CD4-positive, alpha-beta memory T cell (primary cell): ENCODE results near the gene OR2J3. TPM values are rescaled to one million over a fixed set of nuclear protein-coding genes. Genes with fewer than 3 reads are reported as not detected.

ENCODE experiments used
- CTCF ChIA-PET: fragments of 350-600 bp; sonication (Branson Sonifier 250); formaldehyde crosslinking; loops from one replicate; lab custom pipeline; 2021; ENCODE audit warnings: inconsistent platforms; ENCODE audit not compliant: partially characterized antibody; lab: Charles Lee
- POLR2A ChIA-PET: fragments of 350-600 bp; sonication (Branson Sonifier 250); formaldehyde crosslinking; loops from one replicate; lab custom pipeline; 2021; ENCODE audit not compliant: partially characterized antibody; lab: Charles Lee
- DNase-seq, 5 donors: peaks; one replicate each; pipeline versions ENCODE4 v3.0.0 to v3.0.0-alpha.2; 2020 to 2022; ENCODE audit warnings: mixed read lengths in 1 of 5
- H3K27ac ChIP-seq: one replicate; pipeline ENCODE4 v1.7.0; 2013; ENCODE audit warnings: low read depth, low read length
- H3K27me3 ChIP-seq: 2 replicates; pipeline ENCODE4 v1.7.0; 2013; ENCODE audit warnings: mild to moderate bottlenecking, low read length, moderate library complexity; ENCODE audit not compliant: insufficient read depth
- H3K36me3 ChIP-seq: 2 replicates; pipeline ENCODE4 v1.7.0; 2013; ENCODE audit warnings: mild to moderate bottlenecking, low read length, moderate library complexity; ENCODE audit not compliant: insufficient read depth
- H3K4me1 ChIP-seq: 2 replicates; pipeline ENCODE4 v1.7.0; 2013; ENCODE audit warnings: mild to moderate bottlenecking, low read length, moderate library complexity; ENCODE audit not compliant: insufficient read depth
- H3K4me3 ChIP-seq, 2 donors: one replicate each; pipeline ENCODE4 v1.7.0; 2013; ENCODE audit warnings: low read length in 2 of 2, mild to moderate bottlenecking in 1 of 2
- H3K9me3 ChIP-seq, 2 donors: one replicate each; pipeline ENCODE4 v1.7.0; 2013; ENCODE audit warnings: low read length in 2 of 2, control low read depth in 1 of 2; ENCODE audit not compliant: control insufficient read depth in 1 of 2
- H3K27ac Mint-ChIP-seq, 7 donors: one replicate each; pipeline ENCODE4 v1.8.0; 2020 to 2021; ENCODE audit warnings: mixed read lengths in 7 of 7, mild to moderate bottlenecking in 6 of 7, inconsistent platforms in 3 of 7, moderate library complexity in 3 of 7
- H3K27me3 Mint-ChIP-seq, 2 donors: one replicate each; pipeline ENCODE4 v1.8.0; 2020 to 2021; ENCODE audit warnings: mixed read lengths in 2 of 2
- H3K36me3 Mint-ChIP-seq, 2 donors: one replicate each; pipeline ENCODE4 v1.8.0; 2020 to 2021; ENCODE audit warnings: mixed read lengths in 2 of 2, inconsistent platforms in 1 of 2, mild to moderate bottlenecking in 1 of 2
- H3K4me1 Mint-ChIP-seq, 4 donors: one replicate each; pipeline ENCODE4 v1.8.0; 2020 to 2021; ENCODE audit warnings: mixed read lengths in 4 of 4, mild to moderate bottlenecking in 1 of 4
- H3K4me3 Mint-ChIP-seq, 8 donors: one replicate each; pipeline ENCODE4 v1.8.0; 2020 to 2021; ENCODE audit warnings: mixed read lengths in 8 of 8, mild to moderate bottlenecking in 7 of 8, moderate library complexity in 6 of 8, inconsistent platforms in 3 of 8
- H3K9me3 Mint-ChIP-seq, 8 donors: one replicate each; pipeline ENCODE4 v1.8.0; 2020 to 2021; ENCODE audit warnings: mixed read lengths in 8 of 8, mild to moderate bottlenecking in 5 of 8, inconsistent platforms in 3 of 8, moderate library complexity in 1 of 8
- intact Hi-C: fragments of 100-400 bp; cut with micrococcal nuclease; formaldehyde crosslinking; loops from one replicate; pipeline ENCODE4 v1.15.1; 2023
- polyA plus RNA-seq, 2 donors: library from polyadenylated mRNA; unstranded; fragments of 300-500 nt; fragmentation: Illumina TruSeq; gene quantifications; one replicate each; pipeline ENCODE4 v1.2.3, GENCODE V29; 2021
- total RNA-seq, 2 experiments: library from RNA; stranded (reverse); gene quantifications; one replicate each; pipeline ENCODE4 v1.2.3, GENCODE V29; 2021

The OR2J3 gene
- total RNA-seq (not detected), polyA plus RNA-seq (not detected)

GRCh38 chr6:29107758-29108157 is at the start of gene OR2J3:
OR2J3 (plus strand) TSS chr6:29108058; CDS start chr6:29111891, 3,833 bp downstream.
- POLR2A ChIA-PET: no interaction called here
- Histone ChIP-seq H3K4me3 (no peak within 1 kb of the TSS), H3K4me1 (no peaks in the 10 kb centered on the region), H3K36me3 (no peaks in the 10 kb centered on the region), H3K9me3 (no peaks in the 10 kb centered on the region), H3K27me3 (peaks cover 6% of the 10 kb centered on the region), H3K27ac (no peak within 1 kb of the TSS)
- H3K27me3 Mint-ChIP-seq: peaks cover 17 to 32% of the 10 kb centered on the region in 2 donors
- H3K27ac Mint-ChIP-seq: no peak within 1 kb of the TSS
- no peak within 1 kb of the TSS for H3K4me3 Mint-ChIP-seq
- peaks cover 0 to 2% (median 0%) of the 10 kb centered on the region in 8 donors for H3K9me3 Mint-ChIP-seq
- no peaks in the 10 kb centered on the region for H3K4me1 Mint-ChIP-seq
- intact Hi-C loops: no loop called here
- no peaks in the 10 kb centered on the region for H3K36me3 Mint-ChIP-seq
- DNase-seq: no peak
- CTCF ChIA-PET: no interaction called here

GRCh38 chr6:29071831-29072723 is 35.8 kb upstream of the OR2J3 start:
- H3K4me3 ChIP-seq: no peak overlapping the region
- H3K27me3 ChIP-seq: peaks cover 9% of the 10 kb centered on the region
- no peak for DNase-seq
- intact Hi-C loops: no loop called here
- H3K9me3 ChIP-seq: no peaks in the 10 kb centered on the region
- no peak overlapping the region for H3K4me3 Mint-ChIP-seq
- no peaks in the 10 kb centered on the region for H3K36me3 ChIP-seq
- no peak overlapping the region for H3K27ac ChIP-seq
- ChIA-PET CTCF (no interaction called here), POLR2A (no interaction called here)
- peaks cover 0 to 1% of the 10 kb centered on the region in 2 donors for H3K36me3 Mint-ChIP-seq
- no peak overlapping the region for H3K27ac Mint-ChIP-seq
- peaks cover 0 to 9% (median 4%) of the 10 kb centered on the region in 8 donors for H3K9me3 Mint-ChIP-seq
- H3K4me1 ChIP-seq: no peaks in the 10 kb centered on the region
- peaks cover 22% of the 10 kb centered on the region in 2 donors for H3K27me3 Mint-ChIP-seq
- H3K4me1 Mint-ChIP-seq: no peaks in the 10 kb centered on the region

GRCh38 chr6:29079203-29079602 is 28.7 kb upstream of the OR2J3 start:
- intact Hi-C loops: no loop called here
- POLR2A ChIA-PET: no interaction called here
- Histone ChIP-seq H3K27me3 (no peaks in the 10 kb centered on the region), H3K9me3 (no peaks in the 10 kb centered on the region), H3K4me3 (no peak overlapping the region), H3K36me3 (no peaks in the 10 kb centered on the region), H3K4me1 (no peaks in the 10 kb centered on the region), H3K27ac (no peak overlapping the region)
- no peaks in the 10 kb centered on the region for H3K9me3 Mint-ChIP-seq
- CTCF ChIA-PET: no interaction called here
- H3K4me3 Mint-ChIP-seq: no peak overlapping the region
- no peaks in the 10 kb centered on the region for H3K36me3 Mint-ChIP-seq
- no peak for DNase-seq
- peaks cover 4 to 9% of the 10 kb centered on the region in 2 donors for H3K27me3 Mint-ChIP-seq
- H3K27ac Mint-ChIP-seq: no peak overlapping the region
- peaks cover 0 to 3% (median 1%) of the 10 kb centered on the region in 4 donors for H3K4me1 Mint-ChIP-seq

GRCh38 chr6:29081312-29081711 is 26.5 kb upstream of the OR2J3 start:
- ChIA-PET POLR2A (no interaction called here), CTCF (no interaction called here)
- Mint-ChIP-seq H3K4me3 (no peak overlapping the region), H3K4me1 (peaks cover 0 to 3% (median 1%) of the 10 kb centered on the region in 4 donors), H3K27ac (no peak overlapping the region), H3K36me3 (no peaks in the 10 kb centered on the region), H3K9me3 (no peaks in the 10 kb centered on the region), H3K27me3 (peaks cover 2 to 6% of the 10 kb centered on the region in 2 donors)
- H3K9me3 ChIP-seq: no peaks in the 10 kb centered on the region
- no peaks in the 10 kb centered on the region for H3K27me3 ChIP-seq
- intact Hi-C loops: no loop called here
- no peak overlapping the region for H3K27ac ChIP-seq
- no peaks in the 10 kb centered on the region for H3K36me3 ChIP-seq
- DNase-seq: no peak
- H3K4me1 ChIP-seq: no peaks in the 10 kb centered on the region
- no peak overlapping the region for H3K4me3 ChIP-seq

DNA sequence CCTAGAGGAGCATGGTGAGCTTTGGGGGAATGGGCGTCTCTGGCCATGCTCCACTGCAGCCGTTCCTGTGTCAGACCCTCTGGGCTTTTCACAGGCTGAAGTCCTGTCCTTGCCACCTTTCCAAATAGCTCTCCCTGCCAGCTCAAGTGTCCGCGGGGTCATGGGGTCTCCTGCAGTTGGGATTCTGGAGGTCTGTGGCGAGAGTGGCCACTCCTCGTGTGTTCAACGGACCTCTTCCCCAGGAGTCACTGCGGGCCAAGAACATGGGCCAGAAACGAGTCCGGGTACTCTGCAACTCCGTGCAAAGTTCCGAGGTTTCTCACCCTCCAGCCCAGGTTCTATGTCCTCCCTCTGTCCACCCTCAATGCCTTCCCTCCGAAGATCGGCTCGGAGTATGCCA is 25.4 kb upstream of the OR2J3 start:
- Histone ChIP-seq H3K4me1 (no peaks in the 10 kb centered on the region), H3K4me3 (no peak overlapping the region), H3K27ac (no peak overlapping the region), H3K36me3 (no peaks in the 10 kb centered on the region), H3K9me3 (no peaks in the 10 kb centered on the region), H3K27me3 (no peaks in the 10 kb centered on the region)
- peaks cover 7 to 11% of the 10 kb centered on the region in 2 donors for H3K27me3 Mint-ChIP-seq
- no peak overlapping the region for H3K27ac Mint-ChIP-seq
- ChIA-PET CTCF (no interaction called here), POLR2A (no interaction called here)
- DNase-seq: no peak
- H3K4me1 Mint-ChIP-seq: peaks cover 0 to 3% (median 1%) of the 10 kb centered on the region in 4 donors
- no peaks in the 10 kb centered on the region for H3K9me3 Mint-ChIP-seq
- no peak overlapping the region for H3K4me3 Mint-ChIP-seq
- intact Hi-C loops: no loop called here
- H3K36me3 Mint-ChIP-seq: no peaks in the 10 kb centered on the region

GRCh38 chr6:29087213-29087612 is 20.6 kb upstream of the OR2J3 start, which contains the start of gene OR2B3:
OR2B3 (minus strand) TSS chr6:29087313; CDS start chr6:29087248, 65 bp downstream.
- no peaks in the 10 kb centered on the region for H3K4me1 Mint-ChIP-seq
- CTCF ChIA-PET: no interaction called here
- Histone ChIP-seq H3K9me3 (no peaks in the 10 kb centered on the region), H3K27ac (no peak within 1 kb of the TSS), H3K4me1 (no peaks in the 10 kb centered on the region), H3K27me3 (no peaks in the 10 kb centered on the region), H3K4me3 (no peak within 1 kb of the TSS), H3K36me3 (no peaks in the 10 kb centered on the region)
- no peak for DNase-seq
- no peaks in the 10 kb centered on the region for H3K36me3 Mint-ChIP-seq
- peaks cover 18 to 20% of the 10 kb centered on the region in 2 donors for H3K27me3 Mint-ChIP-seq
- no peak within 1 kb of the TSS for H3K4me3 Mint-ChIP-seq
- peaks cover 0 to 1% (median 0%) of the 10 kb centered on the region in 8 donors for H3K9me3 Mint-ChIP-seq
- H3K27ac Mint-ChIP-seq: no peak within 1 kb of the TSS
- intact Hi-C loops: no loop called here
- POLR2A ChIA-PET: no interaction called here

DNA sequence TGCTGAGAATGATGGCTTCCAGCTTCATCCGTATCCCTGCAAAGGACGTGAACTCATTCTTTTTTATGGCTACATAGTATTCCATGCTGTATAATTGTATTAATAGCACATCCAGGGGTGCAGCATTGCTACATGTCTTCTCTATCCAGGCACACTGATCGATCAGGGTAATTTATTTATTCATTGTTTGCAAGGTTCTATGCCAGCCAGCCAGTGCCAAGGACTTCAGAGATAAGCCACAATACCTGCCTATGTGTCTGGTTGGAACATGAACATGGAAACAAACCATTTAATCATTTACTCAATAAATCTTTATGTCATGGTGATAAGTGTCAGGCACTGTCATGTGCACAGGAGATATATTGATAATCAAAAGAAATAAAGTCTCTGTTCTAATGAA is 14.9 kb upstream of the OR2J3 start:
- H3K4me1 Mint-ChIP-seq: no peaks in the 10 kb centered on the region
- no peaks in the 10 kb centered on the region for H3K36me3 Mint-ChIP-seq
- no peak overlapping the region for H3K4me3 ChIP-seq
- H3K4me1 ChIP-seq: no peaks in the 10 kb centered on the region
- H3K27me3 ChIP-seq: no peaks in the 10 kb centered on the region
- H3K27me3 Mint-ChIP-seq: peaks cover 13 to 18% of the 10 kb centered on the region in 2 donors
- H3K27ac ChIP-seq: no peak overlapping the region
- no peak overlapping the region for H3K27ac Mint-ChIP-seq
- CTCF ChIA-PET: no interaction called here
- intact Hi-C loops: no loop called here
- POLR2A ChIA-PET: no interaction called here
- no peak overlapping the region for H3K4me3 Mint-ChIP-seq
- no peaks in the 10 kb centered on the region for H3K36me3 ChIP-seq
- no peak for DNase-seq
- H3K9me3 Mint-ChIP-seq: peaks cover 0 to 3% (median 0%) of the 10 kb centered on the region in 8 donors
- H3K9me3 ChIP-seq: no peaks in the 10 kb centered on the region
